ENCODE data around the gene GOSR2. TPM values are rescaled to one million over a fixed set of nuclear protein-coding genes. Genes with fewer than 3 reads are reported as not detected.

Gene GOSR2
- total RNA-seq, 1 experiment from 2014 or later: 32.2 TPM

DNA sequence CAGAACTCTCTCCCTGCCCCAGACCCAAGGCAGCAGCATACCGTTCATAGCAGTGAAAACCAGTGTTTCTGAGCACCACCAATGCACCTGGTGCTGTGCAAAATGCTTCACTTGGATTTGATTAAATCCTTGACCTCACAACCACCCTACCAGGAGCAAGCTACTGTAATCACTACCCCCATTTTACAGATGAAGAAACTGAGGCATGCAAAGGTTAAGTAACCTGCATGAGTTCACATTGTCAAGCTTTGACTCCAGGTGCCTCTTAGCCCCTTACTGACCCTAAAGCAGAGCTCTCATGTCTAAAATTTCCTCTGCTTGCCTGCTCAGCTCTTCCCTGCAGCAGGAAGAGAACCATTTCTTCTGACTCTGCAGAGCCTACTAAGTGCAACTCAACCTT, 34.2 kb upstream of the GOSR2 start:
- no peak for DNase-seq
- Histone ChIP-seq H3K27me3 (peaks cover 19% of the 10 kb centered on the region), H3K36me3 (no peaks in the 10 kb centered on the region), H3K4me3 (no peak overlapping the region), H3K9me3 (no peaks in the 10 kb centered on the region)

DNA sequence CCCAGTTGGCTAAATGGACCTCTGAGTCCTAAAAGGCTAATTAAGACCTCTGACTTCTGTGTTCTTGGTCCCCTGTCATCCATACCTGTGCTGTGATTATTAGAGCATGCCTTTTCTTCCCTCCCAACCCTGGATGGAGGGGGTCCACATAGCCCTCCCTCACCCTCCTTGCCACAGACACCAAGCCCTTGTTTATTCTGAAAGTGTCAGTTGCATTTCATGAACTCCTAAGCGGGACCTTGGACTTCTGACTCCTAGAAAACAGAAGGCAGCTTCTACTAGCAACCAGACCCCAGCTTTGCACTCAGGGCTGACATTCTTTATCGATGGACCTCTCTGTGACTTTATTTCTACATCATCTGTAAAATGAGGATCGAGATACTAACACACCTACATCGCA, 33.4 kb upstream of the GOSR2 start:
- H3K4me3 ChIP-seq: no peak overlapping the region
- H3K27me3 ChIP-seq: peaks cover 19% of the 10 kb centered on the region
- H3K9me3 ChIP-seq: no peaks in the 10 kb centered on the region
- DNase-seq: no peak
- no peaks in the 10 kb centered on the region for H3K36me3 ChIP-seq

DNA sequence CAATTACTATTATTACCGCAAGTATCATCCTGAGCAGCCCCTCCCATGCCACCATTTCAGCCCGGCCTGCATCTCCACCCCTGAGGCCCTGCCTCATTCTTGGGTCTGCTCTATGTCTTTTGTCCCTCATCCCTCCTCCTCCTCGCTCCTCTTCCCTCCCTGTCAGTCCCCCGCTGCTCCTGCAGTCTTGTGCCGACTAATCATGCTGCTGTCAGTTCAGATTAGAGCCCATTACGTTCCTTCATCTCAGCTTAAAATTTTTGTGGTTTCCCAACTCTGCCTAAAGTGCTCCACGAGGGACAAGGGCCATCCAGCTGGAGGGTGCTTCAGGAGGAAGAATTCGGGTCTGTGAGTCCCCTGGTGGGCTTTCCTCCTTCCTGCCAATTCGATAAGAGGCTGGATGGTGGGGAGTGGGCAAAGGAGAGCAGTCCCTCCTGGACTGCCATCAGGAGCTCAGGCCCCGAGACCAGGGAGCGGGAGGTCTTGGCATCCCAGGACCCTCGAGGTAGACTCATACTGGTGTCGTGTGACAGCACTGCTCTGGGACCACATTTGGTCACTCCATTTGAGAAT, 32.9 kb upstream of the GOSR2 start:
- H3K36me3 ChIP-seq: no peaks in the 10 kb centered on the region
- DNase-seq: no peak
- H3K9me3 ChIP-seq: no peaks in the 10 kb centered on the region
- H3K4me3 ChIP-seq: no peak overlapping the region
- H3K27me3 ChIP-seq: peaks cover 19% of the 10 kb centered on the region

DNA sequence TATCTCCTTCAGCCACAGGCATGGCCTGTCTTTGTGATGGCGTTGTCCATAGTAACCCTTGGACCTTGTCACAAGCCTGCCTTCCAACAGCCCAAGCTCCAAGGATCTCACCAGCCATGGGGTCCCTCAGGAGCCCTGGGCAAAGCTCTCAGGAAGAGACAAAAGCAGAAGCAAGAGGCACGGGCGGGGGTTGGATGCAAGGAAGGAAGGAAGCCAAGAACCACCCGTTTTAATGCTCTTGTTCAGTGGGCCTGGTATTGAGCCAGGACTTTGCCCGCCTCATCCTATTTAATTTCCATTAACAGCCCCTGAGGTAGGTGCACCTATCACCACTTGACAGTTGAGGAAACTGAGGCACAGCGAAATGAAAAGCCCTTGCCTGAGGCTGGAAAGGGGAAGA, 32.3 kb upstream of the GOSR2 start:
- Histone ChIP-seq H3K36me3 (no peaks in the 10 kb centered on the region), H3K9me3 (no peaks in the 10 kb centered on the region), H3K4me3 (no peak overlapping the region), H3K27me3 (peaks cover 19% of the 10 kb centered on the region)
- DNase-seq: no peak

DNA sequence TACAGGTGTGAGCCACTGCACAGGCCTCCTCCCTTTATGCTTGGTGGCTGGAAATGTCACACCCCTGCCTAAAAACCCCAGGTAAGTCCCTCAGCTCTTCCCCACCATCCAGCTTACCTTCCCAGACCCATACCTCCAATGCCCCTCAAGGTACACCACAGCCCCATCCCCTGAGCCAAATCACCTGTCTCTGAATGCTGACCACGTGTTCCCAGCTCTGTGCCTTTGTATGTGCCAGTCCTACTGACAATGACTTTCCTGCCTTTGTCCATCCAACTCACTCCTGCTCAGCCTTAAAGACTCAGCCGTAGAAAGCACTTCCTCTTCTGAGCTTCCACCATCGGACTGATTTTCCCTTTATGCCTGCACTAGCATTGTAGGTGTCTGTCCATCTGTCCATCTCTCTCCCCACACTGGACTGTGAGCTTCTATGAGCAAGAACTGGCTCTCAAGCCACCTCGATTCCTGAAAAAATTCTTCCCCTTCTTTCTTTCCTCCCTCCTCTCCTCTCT, 30.7 kb upstream of the GOSR2 start:
- Histone ChIP-seq H3K36me3 (no peaks in the 10 kb centered on the region), H3K9me3 (no peaks in the 10 kb centered on the region), H3K4me3 (no peak overlapping the region), H3K27me3 (peaks cover 7% of the 10 kb centered on the region; the same call in 1 of the 2 replicates)
- no peak for DNase-seq

DNA sequence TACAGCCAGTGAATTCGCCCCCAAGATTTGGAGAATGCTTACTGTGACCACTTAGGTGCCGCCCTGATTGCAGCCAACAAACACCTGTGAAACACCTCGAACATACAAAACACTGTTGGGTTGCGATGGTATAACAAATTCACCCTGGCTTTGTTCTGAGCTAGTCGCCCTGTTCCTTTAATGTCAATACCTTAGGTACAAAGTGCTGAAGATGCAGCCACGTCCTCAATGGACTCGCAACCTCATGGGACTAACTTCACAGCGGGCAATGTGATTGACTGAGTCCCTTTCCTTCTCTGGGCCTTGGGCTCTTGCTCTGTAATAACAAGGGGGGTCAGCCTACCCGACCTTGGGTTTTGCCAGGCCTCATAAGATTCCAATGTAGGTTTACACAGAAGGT, 28.9 kb upstream of the GOSR2 start:
- Histone ChIP-seq H3K9me3 (no peaks in the 10 kb centered on the region), H3K4me3 (no peak overlapping the region), H3K36me3 (no peaks in the 10 kb centered on the region), H3K27me3 (peaks cover 7% of the 10 kb centered on the region; the same call in 1 of the 2 replicates)
- no peak for DNase-seq

DNA sequence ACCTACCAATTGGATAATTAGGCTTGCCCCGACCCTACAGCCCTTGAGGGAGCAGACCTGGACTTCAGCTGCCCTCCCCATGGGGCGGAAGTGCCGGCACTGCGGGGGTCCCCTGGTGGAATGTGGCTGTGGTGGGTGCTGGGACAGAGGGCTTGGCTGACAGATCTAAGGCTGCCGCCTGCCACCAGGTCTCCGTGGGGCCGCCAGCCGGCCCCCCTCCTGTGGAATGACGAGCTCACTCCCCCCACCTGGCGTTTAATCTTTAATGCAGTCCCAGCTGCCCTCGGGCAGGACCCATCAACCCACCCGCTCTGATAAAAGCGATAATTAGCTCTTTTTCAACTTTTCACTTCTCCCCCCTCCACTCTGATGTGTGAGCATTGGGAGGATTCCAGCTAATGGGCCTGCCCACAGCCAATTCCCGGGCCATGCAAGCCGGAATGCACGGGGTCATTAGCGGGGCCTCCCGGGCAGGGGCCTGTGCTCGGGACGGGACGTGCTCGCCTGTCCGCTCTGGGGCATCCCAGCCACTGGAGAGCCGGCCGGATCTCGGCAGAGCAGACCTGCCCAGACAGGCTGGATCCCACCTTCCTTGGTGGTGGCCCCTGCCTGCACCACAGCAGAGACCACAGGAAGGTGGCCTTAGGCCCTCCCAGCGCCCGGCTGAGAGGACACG, 28.3 kb upstream of the GOSR2 start:
- Histone ChIP-seq H3K27me3 (peaks cover 4% of the 10 kb centered on the region; the same call in 1 of the 2 replicates), H3K9me3 (no peaks in the 10 kb centered on the region), H3K4me3 (no peak overlapping the region), H3K36me3 (no peaks in the 10 kb centered on the region)
- DNase-seq: no peak

DNA sequence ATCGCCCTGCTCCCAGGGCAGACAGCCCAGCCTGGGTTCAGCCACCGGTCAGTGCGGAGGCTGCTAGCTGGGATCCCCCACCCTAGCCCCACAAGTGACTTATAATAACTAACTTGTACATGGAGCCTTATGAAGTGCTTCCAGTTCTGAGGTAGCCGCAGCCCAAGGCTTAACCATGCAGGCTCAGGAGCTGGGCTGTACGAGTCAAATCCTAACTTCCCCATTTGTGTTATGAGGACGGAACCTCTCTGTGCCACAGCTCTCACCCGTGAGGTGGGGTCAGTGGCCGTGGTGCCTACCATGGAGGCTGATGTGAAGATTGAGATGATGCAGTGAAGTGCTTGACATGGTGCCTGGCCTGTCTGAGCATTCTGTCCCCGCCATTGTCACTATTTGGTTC, 27.8 kb upstream of the GOSR2 start:
- H3K9me3 ChIP-seq: no peaks in the 10 kb centered on the region
- no peak for DNase-seq
- H3K4me3 ChIP-seq: no peak overlapping the region
- H3K27me3 ChIP-seq: peaks cover 4% of the 10 kb centered on the region; the same call in 1 of the 2 replicates
- H3K36me3 ChIP-seq: no peaks in the 10 kb centered on the region

DNA sequence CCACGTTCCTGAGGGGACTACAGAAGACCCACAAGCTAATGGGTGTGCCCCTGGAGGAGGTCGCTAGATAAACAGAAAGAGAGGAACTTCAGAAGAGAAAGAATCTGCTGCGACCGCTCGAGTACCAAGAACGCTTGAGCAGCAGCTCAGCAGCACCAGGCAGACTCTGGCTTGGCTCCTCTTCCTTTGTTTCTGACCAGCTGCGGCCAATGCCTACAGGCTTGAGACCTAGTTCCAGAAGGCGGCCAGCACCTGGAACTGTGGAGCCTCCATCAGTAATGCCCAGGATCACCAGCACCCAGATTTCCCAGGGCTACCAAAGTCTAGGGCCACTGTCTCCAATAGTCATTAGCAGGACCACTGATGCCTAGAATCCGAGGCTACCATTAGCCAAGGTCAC, 26.0 kb upstream of the GOSR2 start:
- Histone ChIP-seq H3K9me3 (no peaks in the 10 kb centered on the region), H3K4me3 (no peak overlapping the region), H3K27me3 (peaks cover 9% of the 10 kb centered on the region), H3K36me3 (no peaks in the 10 kb centered on the region)
- DNase-seq: no peak

DNA sequence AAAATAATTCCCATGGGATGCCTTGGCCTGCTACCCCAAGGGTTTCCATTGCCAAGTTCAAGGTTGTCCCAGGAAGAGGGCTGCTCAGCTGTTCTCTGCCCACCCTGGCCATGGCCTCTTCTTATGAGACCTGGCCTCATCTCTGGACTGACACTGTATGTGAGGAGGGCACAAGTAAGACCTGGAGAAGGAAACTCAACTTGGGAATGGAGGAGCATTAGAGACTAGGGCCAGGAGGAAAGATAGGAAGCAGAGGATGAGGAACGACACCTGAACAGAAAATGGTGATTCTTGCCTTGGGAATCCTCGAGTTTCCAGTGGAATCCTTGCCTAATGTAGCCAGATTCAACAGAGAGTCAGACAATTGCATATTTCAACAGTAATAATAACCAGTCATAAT, 24.6 kb upstream of the GOSR2 start:
- H3K27me3 ChIP-seq: peaks cover 5% of the 10 kb centered on the region
- DNase-seq: no peak
- no peaks in the 10 kb centered on the region for H3K9me3 ChIP-seq
- H3K4me3 ChIP-seq: no peak overlapping the region
- H3K36me3 ChIP-seq: no peaks in the 10 kb centered on the region

DNA sequence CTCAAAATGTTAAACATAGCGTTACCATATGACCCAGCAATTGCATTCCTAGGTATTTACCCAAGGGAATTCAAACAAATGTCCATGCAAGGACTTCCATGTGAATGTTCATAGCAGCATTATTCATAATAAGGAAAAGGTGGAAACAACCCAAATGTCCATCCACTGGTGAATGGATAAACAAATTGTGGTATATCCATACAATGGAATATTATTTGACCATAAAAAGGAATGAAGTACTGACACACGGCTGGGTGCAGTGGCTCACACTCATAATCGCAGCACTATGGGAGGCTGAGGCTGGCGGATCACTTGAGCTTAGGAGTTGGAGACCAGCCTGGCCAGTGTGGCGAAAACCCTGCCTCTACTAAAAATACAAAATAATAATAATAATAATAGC, 24.1 kb upstream of the GOSR2 start:
- no peaks in the 10 kb centered on the region for H3K9me3 ChIP-seq
- peaks cover 5% of the 10 kb centered on the region for H3K27me3 ChIP-seq
- no peaks in the 10 kb centered on the region for H3K36me3 ChIP-seq

DNA sequence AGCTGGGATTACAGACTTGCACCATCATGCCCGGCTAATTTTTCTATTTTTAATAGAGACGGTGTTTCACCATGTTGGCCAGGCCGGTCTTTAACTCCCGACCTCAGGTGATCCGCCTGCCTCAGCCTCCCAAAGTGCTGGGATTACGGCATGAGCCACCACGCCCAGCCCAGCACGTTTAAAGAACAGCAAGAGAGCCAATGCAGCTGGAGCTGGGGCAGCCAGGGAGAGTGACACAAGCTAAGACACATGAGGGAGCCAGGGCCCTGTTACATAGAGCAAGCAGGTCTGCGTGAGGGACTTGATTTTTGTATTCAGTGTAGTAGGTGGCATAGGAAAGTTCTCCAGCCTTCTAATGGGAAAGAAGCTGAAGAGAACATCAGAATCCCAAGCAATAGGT, 21.7 kb upstream of the GOSR2 start:
- no peak overlapping the region for H3K4me3 ChIP-seq
- DNase-seq: no peak
- H3K27me3 ChIP-seq: peaks cover 5% of the 10 kb centered on the region
- H3K9me3 ChIP-seq: no peaks in the 10 kb centered on the region
- no peaks in the 10 kb centered on the region for H3K36me3 ChIP-seq

More for the DNA sequence above, 24.1 kb upstream of the GOSR2 start:
- DNase-seq: no peak
- no peak overlapping the region for H3K4me3 ChIP-seq

DNA sequence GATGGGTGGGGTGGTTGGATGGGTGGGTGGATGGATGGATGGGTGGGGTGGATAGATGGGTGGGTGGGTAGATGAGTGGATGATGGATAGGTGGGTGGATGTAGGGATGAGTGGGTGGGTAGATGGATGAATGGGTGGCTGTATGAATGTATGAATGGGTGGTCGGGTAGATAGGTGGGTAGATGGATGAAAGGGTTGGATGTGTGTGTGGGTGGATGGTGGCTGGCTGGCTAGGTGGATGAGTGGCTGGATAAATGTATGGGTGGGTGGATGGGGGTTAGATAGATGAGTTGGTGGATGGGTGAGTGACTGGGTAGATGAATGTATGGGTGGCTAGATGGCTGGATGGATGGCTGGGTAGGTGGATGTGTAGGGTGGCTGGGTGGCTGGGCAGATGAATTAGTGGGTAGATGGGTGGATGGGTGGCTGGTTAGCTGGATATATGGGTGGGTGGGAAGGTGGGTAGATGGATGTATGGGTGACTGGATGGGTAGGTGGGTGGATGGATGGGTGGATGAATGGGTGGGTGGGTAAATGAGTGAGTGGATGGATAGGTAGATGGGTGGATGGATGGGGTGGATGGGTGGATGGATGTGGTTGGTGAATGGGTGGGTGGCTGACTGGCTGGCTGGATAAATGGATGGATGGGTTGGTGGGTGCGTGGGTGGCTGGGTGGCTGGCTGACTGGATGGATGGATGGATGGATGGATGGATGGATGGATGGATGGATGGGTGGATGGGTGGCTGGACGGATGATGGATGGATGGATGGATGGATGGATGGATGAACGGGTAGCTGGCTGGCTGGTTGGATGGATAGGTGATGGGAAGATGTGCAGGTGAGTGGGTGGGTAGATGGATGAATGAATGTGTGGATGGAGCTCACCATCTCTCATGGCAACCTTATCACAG, 18.9 kb upstream of the GOSR2 start:
- Histone ChIP-seq H3K27me3 (peaks cover 5% of the 10 kb centered on the region), H3K9me3 (no peaks in the 10 kb centered on the region), H3K36me3 (no peaks in the 10 kb centered on the region), H3K4me3 (no peak overlapping the region)
- DNase-seq: no peak

DNA sequence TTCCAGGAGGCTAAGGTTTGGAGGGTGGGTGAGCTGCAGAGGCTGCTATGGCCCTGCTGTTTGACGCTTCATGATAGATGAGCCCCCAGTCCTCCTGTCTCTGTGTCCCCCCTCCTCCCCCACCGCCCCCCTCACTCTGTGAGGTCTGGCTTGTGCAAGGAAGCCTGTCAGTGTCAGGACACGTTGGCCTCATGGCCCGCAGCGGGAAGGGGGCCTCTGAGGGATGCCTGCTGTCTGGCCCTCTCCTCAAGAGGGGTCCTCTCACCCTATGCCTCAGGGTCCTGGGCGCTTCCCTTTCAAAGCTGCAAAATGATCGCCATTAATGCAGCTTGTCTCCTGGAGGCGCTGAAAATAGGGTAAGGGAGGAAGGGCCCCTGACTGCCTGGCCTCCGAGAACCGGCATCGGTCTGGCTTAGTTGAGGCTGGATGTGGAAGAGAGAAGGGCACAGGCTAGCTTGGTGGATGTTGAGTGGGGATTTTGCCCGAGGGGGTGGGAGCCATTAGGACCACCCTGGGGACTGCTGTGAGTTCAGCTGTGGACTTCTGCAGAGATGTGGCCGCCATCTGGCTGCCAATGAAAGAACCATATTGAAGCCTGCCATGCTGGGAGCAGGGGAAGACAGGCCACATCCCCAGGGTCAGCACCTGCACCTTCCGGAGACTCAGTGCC, 14.8 kb upstream of the GOSR2 start:
- no peaks in the 10 kb centered on the region for H3K9me3 ChIP-seq
- H3K27me3 ChIP-seq: 0 out of 2 replicates have a peak, but pooled peaks cover 4% of the 10 kb centered on the region
- no peak overlapping the region for H3K4me3 ChIP-seq
- H3K36me3 ChIP-seq: no peaks in the 10 kb centered on the region
- DNase-seq: no peak

DNA sequence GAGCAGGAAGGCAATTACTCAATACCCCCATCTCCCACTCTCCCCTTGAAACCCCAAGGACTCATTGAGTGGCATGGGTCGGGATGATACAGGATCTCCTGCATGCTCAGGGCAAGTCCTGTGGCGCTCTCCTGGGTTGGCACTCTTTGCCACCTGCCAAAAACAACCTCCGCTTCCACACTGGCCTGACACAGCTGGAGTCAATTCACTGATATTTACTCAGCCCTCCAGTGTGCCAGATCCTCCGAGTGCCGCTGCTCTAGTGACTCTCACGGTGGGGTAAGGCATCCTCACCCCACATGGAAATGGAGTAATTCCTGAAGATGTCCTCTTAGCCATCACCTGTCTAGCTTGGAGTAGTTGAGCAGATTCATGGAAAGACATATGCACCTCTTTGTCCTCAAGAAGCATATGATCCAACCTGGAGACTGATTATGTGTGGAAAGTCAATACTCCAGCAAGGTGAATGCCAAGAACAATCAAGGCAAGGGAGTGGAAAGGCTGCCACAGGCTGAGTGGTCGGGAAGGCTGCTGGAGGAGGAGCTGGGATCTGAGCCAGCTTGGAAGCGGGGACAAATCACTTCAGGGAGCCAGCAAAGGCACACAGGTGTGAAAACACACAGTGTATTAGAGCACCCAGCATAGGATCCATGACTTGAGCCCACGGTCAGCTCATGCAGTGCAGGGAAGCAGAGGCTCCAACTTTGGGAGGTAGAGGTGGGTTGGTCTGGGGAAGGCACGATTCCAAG, 12.6 kb upstream of the GOSR2 start:
- Histone ChIP-seq H3K9me3 (no peaks in the 10 kb centered on the region), H3K4me3 (no peak overlapping the region), H3K27me3 (0 out of 2 replicates have a peak, but pooled peaks cover 4% of the 10 kb centered on the region), H3K36me3 (no peaks in the 10 kb centered on the region)
- no peak for DNase-seq

DNA sequence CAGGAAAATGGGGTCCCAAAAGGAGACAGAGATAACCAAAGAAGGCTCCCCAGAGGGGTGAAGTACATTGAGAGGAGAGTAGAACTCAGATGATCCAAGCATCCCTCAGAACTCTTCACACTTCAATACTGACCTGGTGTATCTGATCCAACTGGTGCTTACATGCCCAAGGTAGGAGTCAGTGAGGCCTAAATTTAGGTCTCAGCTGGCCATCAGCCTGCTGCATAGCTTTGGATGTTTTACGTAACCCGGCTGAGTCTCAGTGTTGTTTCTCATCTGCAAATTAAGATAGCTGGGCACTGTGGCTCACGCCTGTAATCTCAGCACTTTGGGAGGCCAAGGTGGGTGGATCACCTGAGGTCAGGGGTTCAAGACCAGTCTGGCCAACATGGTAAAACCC, 11.6 kb upstream of the GOSR2 start:
- H3K9me3 ChIP-seq: no peaks in the 10 kb centered on the region
- 0 out of 2 replicates have a peak, but pooled peaks cover 4% of the 10 kb centered on the region for H3K27me3 ChIP-seq
- no peak overlapping the region for H3K4me3 ChIP-seq
- no peak for DNase-seq
- no peaks in the 10 kb centered on the region for H3K36me3 ChIP-seq

All from MG63 (cell line).